Measurements from ENCODE around the gene CEP135.

DNA sequence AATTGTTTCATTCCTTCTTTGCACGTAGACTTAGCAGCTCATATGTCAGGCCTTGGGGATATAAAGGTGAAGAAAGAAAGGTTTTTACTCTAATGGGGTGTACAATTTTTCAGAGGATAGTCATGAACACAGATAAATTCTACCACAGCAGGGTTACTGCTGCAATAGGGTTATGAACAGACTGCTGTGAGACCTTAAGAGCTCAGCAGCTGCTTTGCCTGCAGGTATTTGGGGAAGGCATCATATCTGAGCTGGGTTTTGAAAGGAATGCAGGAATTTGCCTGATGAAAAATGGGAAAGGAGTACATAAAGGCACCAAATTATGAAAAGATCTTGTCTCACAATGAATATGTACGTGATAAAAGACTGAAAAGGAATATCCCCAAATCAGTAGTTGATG lies 128.9 kb downstream of the CEP135 start:
- no peak for TF ChIP-seq CTCF (conservative IDR thresholded peaks at IDR 0.05; ENCODE audit: low read depth, low read length)
- no peak for TF ChIP-seq EZH2phosphoT487 (IDR thresholded peaks at IDR 0.05; ENCODE audit: borderline replicate concordance, low read length)
- no peak for TF ChIP-seq EZH2 (IDR thresholded peaks at IDR 0.05; ENCODE audit: low read length, unreplicated experiment)

All from PC-3 (cell line).